Measurements from ENCODE around the gene YAP1.
"Not testable (repeated sequence)": the region's sequence is repeated elsewhere in the genome, so short reads cannot be mapped to it uniquely, and the experiment has no call there.

The YAP1 gene

GRCh38 chr11:102166175-102167064 lies 56.2 kb downstream of the YAP1 start:
- no peak for ATAC-seq

GRCh38 chr11:102168481-102168880 lies 58.2 kb downstream of the YAP1 start:
- no peak for ATAC-seq

GRCh38 chr11:102171101-102171500 lies 60.9 kb downstream of the YAP1 start:
- no peak for ATAC-seq

GRCh38 chr11:102172127-102172848 lies 62.0 kb downstream of the YAP1 start:
- ATAC-seq: no peak

GRCh38 chr11:102177126-102177525 lies 66.9 kb downstream of the YAP1 start:
- ATAC-seq: no peak

GRCh38 chr11:102177974-102178631 lies 67.9 kb downstream of the YAP1 start:
- ATAC-seq: no peak

- ATAC-seq: no peak
Measured at GRCh38 chr11:102179371-102179770, 69.1 kb downstream of the YAP1 start.

GRCh38 chr11:102184269-102184987 lies 74.2 kb downstream of the YAP1 start:
- ATAC-seq: no peak

GRCh38 chr11:102186551-102187191 lies 76.4 kb downstream of the YAP1 start:
- no peak for ATAC-seq

GRCh38 chr11:102187416-102188151 lies 77.3 kb downstream of the YAP1 start:
- no peak for ATAC-seq

GRCh38 chr11:102188488-102188887 lies 78.2 kb downstream of the YAP1 start:
- no peak for ATAC-seq

GRCh38 chr11:102191832-102192231 lies 81.6 kb downstream of the YAP1 start:
- no peak for ATAC-seq

- ATAC-seq: no peak
Measured at GRCh38 chr11:102192349-102193066, 82.3 kb downstream of the YAP1 start.

- no peak for ATAC-seq
Measured at GRCh38 chr11:102194257-102194656, 84.0 kb downstream of the YAP1 start.

- no peak for ATAC-seq
Measured at GRCh38 chr11:102194990-102195389, 84.7 kb downstream of the YAP1 start.

GRCh38 chr11:102196351-102196750 lies 86.1 kb downstream of the YAP1 start:
- no peak for ATAC-seq

- no peak for ATAC-seq
Measured at GRCh38 chr11:102196816-102197215, 86.6 kb downstream of the YAP1 start.

GRCh38 chr11:102197670-102198139 lies 87.5 kb downstream of the YAP1 start:
- no peak for ATAC-seq

GRCh38 chr11:102199673-102200072 lies 89.4 kb downstream of the YAP1 start:
- ATAC-seq: no peak

GRCh38 chr11:102200325-102200724 lies 90.1 kb downstream of the YAP1 start:
- not testable (repeated sequence) for ATAC-seq

- ATAC-seq: no peak
Measured at GRCh38 chr11:102201776-102202175, 91.5 kb downstream of the YAP1 start.
